ENCODE measurements around the gene IRF2.

IRF2 gene

DNA sequence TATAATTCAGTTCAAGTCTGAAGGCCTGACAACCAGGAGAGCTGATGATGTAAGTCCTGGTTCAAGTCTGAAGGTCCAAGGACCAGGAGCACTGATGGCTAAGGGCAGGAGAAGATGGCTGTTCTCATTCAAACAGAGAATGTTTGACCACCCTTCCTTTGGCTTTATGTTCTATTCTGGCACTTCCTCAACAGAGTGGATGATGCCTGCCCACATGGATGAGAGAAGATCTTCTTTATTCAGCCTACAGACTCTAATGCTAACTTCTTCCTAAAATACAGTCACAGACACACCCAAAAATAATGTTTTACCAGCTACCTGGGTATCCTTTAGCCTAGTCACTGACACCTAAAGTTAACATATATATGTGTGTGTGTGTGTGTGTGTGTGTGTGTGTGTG lies 25.6 kb upstream of the IRF2 start:
- Histone ChIP-seq H3K4me3 (ENCODE audit: low read depth, low read length) (no peak overlapping the region), H3K36me3 (replicated peaks) (no peaks in the 10 kb centered on the region), H3K27me3 (replicated peaks) (no peaks in the 10 kb centered on the region), H3K27ac (no peak overlapping the region)
- in situ Hi-C loops (cut with HindIII; ENCODE audit: low pct_ligation_motif_present, low sequenced_read_pairs) = no loop called here
- no peak for DNase-seq
- TF ChIP-seq, protein P1, sequence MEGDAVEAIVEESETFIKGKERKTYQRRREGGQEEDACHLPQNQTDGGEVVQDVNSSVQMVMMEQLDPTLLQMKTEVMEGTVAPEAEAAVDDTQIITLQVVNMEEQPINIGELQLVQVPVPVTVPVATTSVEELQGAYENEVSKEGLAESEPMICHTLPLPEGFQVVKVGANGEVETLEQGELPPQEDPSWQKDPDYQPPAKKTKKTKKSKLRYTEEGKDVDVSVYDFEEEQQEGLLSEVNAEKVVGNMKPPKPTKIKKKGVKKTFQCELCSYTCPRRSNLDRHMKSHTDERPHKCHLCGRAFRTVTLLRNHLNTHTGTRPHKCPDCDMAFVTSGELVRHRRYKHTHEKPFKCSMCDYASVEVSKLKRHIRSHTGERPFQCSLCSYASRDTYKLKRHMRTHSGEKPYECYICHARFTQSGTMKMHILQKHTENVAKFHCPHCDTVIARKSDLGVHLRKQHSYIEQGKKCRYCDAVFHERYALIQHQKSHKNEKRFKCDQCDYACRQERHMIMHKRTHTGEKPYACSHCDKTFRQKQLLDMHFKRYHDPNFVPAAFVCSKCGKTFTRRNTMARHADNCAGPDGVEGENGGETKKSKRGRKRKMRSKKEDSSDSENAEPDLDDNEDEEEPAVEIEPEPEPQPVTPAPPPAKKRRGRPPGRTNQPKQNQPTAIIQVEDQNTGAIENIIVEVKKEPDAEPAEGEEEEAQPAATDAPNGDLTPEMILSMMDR (IDR thresholded peaks at IDR 0.05; ENCODE audit: low read depth, low read length, missing control alignments) = no peak

GRCh38 chr4:184498598-184498997 lies 24.2 kb upstream of the IRF2 start:
- TF ChIP-seq, protein P1 (IDR thresholded peaks at IDR 0.05; ENCODE audit: low read depth, low read length, missing control alignments) = no peak
- in situ Hi-C loops (cut with HindIII; ENCODE audit: low pct_ligation_motif_present, low sequenced_read_pairs) = no loop called here
- no peak for DNase-seq
- H3K27ac ChIP-seq = no peak overlapping the region
- no peaks in the 10 kb centered on the region for H3K27me3 ChIP-seq (replicated peaks)
- no peak overlapping the region for H3K4me3 ChIP-seq (ENCODE audit: low read depth, low read length)
- no peaks in the 10 kb centered on the region for H3K36me3 ChIP-seq (replicated peaks)

GRCh38 chr4:184489771-184490170 lies 15.4 kb upstream of the IRF2 start:
- no peaks in the 10 kb centered on the region for H3K36me3 ChIP-seq (replicated peaks)
- in situ Hi-C loops (cut with HindIII; ENCODE audit: low pct_ligation_motif_present, low sequenced_read_pairs) = no loop called here
- TF ChIP-seq, protein P1 (IDR thresholded peaks at IDR 0.05; ENCODE audit: low read depth, low read length, missing control alignments) = no peak

DNA sequence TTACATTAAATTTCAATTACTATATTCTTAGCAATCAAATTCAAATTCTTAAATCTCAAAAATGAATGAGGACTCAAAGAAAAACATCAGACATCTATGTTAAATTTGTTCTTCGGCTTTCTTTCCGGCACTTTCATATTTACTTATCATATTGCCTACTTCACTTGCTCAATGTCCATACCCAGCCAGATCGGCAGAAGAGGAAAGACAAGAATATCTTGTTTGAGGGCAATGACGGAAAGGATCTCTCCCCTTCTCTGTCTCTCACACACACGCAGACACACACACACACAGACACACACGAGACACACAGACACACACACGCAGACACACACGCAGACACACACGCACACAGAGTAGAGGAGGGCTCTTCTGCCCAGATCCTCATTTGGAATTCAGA lies 13.2 kb upstream of the IRF2 start:
- H3K36me3 ChIP-seq (replicated peaks) = no peaks in the 10 kb centered on the region
- TF ChIP-seq, protein P1 (IDR thresholded peaks at IDR 0.05; ENCODE audit: low read depth, low read length, missing control alignments) = no peak
- in situ Hi-C loops (cut with HindIII; ENCODE audit: low pct_ligation_motif_present, low sequenced_read_pairs) = no loop called here
- H3K27ac ChIP-seq = no peak overlapping the region
- H3K27me3 ChIP-seq (replicated peaks) = no peaks in the 10 kb centered on the region
- H3K4me3 ChIP-seq (ENCODE audit: low read depth, low read length) = no peak overlapping the region
- no peak for DNase-seq

More at GRCh38 chr4:184489771-184490170, 15.4 kb upstream of the IRF2 start:
- no peak for DNase-seq
- Histone ChIP-seq H3K27me3 (replicated peaks) (no peaks in the 10 kb centered on the region), H3K27ac (no peak overlapping the region), H3K4me3 (ENCODE audit: low read depth, low read length) (no peak overlapping the region)

GRCh38 chr4:184485279-184485678 lies 10.9 kb upstream of the IRF2 start:
- no peaks in the 10 kb centered on the region for H3K27me3 ChIP-seq (replicated peaks)
- H3K4me3 ChIP-seq (ENCODE audit: low read depth, low read length) = no peak overlapping the region
- no peak for DNase-seq
- no peak overlapping the region for H3K27ac ChIP-seq
- TF ChIP-seq, protein P1 (IDR thresholded peaks at IDR 0.05; ENCODE audit: low read depth, low read length, missing control alignments) = no peak
- H3K36me3 ChIP-seq (replicated peaks) = no peaks in the 10 kb centered on the region
- in situ Hi-C loops (cut with HindIII; ENCODE audit: low pct_ligation_motif_present, low sequenced_read_pairs) = no loop called here

GRCh38 chr4:184481544-184481943 lies 7.2 kb upstream of the IRF2 start:
- H3K4me3 ChIP-seq (ENCODE audit: low read depth, low read length) = no peak overlapping the region
- no peak overlapping the region for H3K27ac ChIP-seq
- DNase-seq = no peak
- in situ Hi-C loops (cut with HindIII; ENCODE audit: low pct_ligation_motif_present, low sequenced_read_pairs) = no loop called here
- no peaks in the 10 kb centered on the region for H3K36me3 ChIP-seq (replicated peaks)
- TF ChIP-seq, protein P1 (IDR thresholded peaks at IDR 0.05; ENCODE audit: low read depth, low read length, missing control alignments) = no peak
- no peaks in the 10 kb centered on the region for H3K27me3 ChIP-seq (replicated peaks)
